GM18517 (cell line): Measurements from ENCODE around the gene CLUH.

Source experiments
- ATAC-seq: cut with Tn5 transposase; IDR thresholded peaks from one replicate; pipeline ENCODE4 v1.9.1; 2021; ENCODE audit warnings: mild to moderate bottlenecking, moderate library complexity; ENCODE audit not compliant: unreplicated experiment

The CLUH gene

DNA sequence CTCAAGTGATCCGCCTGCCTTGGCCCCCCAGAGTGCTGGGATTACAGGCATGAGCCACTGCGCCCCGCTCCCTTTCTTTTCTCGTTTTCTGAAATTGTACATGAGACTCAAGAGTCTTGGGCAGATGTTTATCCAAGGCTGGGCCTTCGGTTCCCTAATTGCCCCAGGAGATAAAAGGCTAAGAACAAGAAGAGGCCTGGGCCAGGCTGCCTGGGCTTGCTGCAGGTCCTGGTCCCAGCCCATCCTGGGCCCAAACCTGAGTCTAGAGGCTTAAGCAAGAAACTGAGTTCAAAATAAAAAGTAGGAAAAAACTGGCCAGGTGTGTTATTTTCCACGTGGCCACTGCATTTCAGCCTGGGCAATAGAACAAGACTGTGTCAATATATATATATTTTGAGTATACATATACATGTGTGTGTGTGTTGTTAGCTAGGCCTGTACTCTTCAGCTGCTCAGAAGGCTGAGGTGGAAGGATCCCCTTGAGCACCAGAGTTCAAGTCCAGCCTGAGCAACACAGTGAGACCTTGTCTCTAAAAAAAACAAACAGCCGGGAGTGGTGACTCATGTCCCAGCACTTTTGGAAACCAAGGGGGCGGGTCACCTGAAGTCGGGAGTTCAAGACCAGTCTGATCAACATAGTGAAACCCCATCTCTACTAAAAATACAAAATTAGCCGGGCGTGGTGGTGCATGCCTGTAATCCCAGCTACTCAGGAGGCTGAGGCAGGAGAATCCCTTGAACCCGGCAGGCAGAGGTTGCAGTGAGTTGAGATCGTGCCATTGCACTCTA, 6.8 kb upstream of the CLUH start:
- ATAC-seq: no peak

DNA sequence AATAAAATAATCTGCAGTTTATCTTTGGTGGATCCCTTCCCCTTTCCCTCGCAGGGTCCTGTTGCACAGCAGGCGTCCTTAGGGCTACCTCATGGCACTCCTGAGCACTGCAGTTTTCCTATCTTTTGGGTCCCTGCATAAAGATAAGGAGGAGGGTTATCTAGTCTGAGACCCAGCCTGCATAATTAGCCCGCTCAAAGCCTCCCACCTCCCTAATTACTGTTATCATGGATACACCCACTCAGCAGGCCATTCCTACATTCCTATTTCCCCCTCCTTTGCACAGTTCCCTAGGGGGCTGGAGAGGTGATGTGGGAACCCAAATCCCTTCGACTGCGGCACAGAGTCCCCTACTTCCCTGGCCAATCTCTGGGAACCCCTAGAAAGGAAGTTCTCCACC, 5.1 kb upstream of the CLUH start:
- no peak for ATAC-seq

DNA sequence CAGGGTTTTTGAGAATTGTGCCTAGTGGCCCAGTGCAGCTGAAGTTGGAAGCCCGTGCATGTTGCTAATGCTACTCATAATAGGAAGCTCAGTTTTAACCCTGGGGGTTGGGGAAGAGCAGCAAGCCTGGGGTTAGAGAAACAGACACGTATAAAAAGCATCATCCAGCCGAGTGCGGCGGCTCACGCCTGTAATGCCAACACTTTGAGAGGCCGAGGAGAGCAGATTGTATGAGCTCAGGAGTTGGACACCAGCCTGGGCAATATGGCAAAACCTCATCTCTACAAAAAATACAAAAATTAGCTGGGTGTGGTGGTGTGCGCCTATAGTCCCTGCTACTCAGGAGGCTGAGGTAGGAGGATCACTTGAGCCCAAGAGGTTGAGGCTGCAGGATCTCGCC, 2.3 kb upstream of the CLUH start:
- ATAC-seq: no peak

DNA sequence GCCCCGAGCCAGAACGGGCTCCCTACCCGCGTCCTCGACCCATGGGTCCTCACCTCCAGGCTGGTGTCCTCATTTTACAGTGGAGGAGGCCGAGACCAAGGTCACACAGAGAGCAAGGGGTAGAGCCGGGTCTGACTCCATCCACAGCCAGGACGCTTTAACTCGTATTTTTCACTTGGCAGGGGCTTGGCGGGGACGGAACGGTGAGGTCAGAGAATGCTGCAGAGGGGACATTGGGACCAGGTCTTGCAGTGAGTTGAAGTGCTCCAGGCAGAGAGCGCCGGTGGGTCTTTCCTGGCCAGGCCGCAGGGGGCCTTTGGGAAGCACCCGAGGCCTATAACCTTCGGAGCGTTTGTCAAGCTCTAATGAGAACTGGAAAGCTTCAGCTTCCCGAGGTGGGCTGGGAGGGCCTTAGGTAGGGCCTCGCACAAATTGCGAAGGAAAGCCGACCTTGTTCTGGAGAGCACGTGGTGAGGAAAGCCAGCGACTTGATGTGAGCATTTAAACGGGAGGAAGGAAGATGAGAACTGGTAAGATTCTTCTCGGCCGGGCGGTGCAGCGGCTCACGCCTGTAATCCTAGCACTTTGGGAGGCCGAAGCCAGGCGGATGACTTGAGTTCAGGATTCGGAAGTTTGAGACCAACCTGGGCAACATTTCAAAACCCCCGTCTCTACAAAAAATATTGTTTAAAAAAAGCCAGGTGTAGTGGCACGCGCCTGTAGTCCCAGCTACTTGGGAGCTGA, 908 bp upstream of the CLUH start:
- no peak for ATAC-seq

DNA sequence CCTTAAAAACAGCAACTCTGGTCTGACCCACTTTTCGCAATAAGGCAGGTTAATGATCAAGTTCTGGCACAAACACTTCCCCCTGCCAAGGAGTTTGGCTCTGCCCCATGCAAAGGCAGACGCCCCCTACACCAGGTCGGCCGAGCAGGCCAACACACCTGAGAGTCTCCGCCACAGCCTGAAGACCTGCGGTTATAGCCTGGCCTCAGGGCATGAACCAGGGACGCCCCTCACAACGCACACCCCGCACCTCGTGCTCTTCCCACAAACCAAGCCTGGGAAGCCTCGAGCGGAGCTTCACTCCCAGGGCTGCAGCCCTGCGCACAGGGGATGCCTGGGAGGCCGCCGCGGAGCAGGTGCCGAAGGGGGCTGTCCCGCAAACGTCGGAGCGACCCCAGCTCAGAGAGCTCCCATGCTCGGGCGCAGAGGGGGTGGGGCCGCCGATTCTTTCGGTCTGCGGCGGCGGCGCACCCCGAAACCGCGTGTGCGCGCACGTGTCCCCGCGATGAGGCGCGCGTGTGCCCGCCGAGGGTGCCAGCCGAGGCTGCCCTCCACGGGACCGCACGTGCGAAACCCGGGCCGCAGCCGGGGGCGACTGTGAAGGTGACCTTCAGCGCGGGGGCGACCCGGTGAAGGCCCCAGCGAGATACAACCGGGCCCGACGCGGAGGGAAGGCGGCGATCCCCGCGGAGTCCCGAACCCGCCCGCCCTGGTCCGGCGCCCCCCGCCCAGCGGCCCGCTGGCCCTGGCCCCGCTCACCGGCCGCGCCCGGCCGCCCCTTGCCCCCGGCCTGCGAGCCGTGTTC, 559 bp downstream of the CLUH start:
- peak; percentile 18 for ATAC-seq

DNA sequence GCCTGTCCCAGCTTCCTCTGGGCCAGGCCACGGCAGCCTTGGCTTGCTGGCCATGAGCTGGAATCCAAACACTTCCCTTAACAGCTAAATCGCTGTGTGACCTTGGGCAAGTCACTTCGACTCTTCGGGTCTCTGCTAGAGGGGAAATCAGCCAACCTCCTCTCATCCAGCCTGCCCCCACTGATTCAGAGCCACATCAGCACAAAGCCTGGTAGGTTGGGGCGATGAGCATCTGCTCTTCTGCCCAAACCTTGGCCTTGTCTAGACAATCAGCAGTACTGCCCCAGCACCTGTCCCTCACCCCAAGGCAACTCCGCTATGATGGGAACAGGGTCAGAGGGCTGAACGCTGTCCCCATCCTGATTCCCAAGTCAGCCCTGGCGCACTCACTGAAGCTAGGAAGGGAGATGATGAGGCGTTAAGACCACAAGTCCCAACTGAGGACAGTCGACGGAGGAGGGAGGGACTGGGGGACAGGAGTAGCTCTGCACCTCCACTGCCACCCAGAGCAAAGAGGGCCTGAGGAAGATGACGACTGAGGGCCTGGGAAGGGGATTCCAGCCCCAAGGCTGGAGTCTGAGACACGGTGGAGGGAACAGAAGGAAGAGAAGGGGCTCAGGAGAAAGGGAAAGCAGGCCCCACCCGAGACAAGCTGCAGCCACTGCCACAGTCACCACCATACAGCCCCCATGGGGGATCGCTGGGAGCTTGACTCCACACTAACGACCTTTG, 1.3 kb downstream of the CLUH start:
- ATAC-seq: no peak

DNA sequence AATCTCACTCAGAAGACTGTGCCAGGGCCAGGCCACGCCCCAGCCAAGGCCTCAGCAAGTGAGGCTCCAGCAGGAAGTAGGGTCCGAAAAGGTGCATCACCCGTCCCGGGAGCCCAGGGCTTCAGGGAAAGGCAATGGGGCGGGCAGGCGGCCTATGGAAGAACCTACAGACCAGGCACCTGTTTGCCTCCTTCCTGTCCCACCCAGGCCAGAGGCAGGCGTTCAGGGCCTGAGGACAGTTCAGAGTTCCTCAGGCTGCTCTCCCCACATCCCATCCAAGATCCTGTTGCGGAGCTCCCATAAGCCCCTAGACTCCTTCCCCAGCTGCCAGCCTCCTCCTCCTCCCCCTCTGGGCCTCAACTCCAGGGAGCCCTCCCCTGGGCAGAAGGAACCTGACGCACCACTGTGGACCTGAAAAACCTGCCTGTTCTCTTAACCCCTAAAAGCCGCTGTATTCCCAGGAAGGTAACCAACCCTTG, 2.3 kb downstream of the CLUH start:
- ATAC-seq: no peak

DNA sequence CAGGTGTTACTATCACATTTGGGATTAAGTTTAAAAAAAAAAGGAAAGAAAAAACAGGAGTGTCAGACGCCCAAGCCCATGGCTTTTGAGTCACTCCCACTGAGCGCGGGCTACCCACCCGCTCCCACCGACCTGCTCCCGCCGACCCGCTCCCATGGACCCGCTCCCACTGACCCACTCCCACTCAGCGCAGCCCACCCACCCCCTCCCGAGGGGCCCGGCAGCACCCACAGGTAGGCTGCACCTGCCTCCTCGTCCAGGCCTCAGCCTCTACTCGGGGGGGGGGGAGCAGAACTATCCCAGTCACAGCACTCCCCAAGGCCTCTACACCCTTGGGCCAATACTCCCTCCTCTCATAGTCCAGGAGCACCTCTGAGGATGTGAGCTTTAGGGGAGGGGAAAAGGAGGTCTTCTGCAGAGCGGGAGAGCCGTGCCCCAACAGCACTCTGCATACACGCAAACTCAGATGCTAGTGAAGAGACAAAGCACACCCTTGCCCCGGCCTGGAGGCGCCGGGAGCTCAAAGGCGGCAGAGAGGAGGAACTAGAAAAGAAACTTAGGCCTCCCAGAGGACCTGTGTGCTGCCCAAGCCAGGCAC, 2.9 kb downstream of the CLUH start:
- ATAC-seq: no peak

DNA sequence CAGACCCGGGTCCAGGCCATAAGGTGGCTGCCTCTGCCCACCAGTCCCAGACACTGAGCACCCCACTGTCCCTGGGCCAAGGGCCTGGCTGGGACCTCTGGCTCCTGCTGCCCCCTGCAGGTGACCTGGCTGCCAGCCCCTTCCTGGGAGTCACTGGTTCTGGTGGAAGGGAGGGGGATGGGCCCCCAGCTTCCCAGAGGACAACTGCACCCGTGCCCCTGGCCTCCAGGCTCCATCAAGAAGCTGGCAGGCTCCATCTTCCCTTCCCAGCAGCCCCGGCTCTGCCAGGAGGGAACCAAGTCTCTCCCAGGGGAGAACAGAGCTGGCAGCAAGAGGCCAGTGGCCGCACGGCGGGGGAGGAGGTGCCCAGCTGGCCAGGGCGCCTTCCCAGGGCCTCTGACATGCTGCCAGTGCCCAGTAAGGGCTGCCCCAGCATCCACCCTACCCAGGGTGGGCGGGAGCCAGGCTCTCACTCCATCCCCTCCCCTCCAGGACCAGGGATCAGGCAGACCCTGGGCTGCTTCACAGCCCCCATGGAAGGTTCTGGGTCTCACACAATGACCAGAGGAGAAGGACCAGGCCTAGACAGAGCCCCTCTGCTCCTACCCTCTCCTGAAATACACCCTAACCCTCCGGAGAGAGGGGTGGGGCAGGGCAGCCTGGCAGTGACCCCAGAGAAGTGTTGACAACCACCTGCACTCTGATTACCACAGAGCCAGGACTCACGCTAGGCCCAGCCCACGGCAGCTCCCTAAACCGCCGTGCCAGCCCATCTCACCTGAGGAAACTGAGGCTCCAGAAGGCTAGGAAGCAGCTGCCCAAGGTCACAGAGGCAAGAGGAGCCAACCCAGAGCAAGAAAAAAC, 3.6 kb downstream of the CLUH start:
- ATAC-seq: no peak

DNA sequence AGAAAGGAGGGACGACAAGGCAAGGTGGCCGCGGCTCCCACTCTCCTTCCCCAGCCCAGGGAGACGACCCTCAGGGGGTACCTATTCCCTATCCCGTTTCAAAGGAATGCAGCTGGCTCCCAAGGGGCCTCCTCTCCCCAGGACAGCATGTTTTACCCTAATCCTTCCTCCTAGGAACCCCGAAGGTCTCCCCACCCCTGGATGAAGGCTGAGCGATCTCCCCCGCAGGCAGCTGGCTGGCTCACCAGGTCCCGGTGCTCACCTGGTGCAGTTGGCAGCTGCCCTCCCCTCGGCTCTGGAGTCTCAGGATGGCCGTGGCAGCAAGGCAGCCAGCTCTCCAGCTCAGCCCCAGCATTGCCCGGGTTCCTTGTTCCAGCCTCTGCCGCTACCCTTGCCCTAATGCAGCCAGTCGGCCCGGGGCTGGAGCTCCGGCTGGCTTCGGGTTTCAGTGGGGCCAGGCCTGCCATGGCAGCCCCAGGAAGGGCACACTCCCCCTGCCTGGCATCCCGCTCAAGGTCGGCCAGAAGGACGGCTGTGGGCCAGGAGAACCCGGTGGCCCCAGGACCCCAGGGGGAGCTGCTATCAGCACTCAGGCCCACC, 4.6 kb downstream of the CLUH start:
- ATAC-seq: no peak

DNA sequence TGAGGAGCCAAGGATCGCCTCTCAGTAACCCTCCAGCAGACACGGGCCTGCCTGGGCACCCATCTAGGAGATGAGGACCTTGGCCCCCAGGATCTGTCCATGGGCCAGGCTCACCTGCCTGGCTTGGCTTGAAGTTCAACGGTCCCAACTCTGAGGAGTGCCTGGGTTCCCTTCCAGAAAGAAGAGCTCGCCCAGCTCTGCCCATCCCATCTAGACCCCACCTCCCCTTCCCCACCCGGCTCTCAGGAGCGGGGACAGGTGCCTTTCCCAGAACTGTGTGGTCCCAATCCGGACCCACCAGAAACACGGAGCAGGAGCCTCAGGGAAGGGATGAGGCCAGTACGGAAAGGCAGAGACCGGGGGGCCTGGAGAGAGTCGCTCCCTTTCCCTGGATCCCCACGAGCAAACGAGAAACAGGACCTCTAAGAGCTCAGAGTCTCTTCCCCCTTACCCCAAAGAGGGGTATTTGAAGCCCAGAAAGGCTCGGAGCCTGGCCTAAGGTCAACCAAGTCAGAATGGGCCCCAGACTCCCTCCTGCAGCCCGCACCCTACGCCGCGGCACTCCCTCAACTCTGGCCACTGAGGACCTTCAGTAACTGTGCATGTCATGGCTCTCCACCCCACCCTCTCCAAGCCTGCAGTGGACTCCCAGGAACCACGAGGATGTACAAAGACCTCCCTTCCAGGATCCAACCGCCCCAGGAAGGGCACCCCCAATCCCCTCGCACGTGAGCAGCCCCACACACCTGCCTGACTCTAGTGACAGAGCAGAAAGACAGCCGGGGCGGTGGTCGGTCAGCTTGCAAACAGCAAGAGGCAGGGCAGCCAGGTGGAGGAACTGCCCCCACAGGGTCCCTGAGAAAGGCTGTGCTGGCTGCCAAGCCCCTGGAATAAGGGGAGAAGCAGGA, 5.4 kb downstream of the CLUH start:
- no peak for ATAC-seq

DNA sequence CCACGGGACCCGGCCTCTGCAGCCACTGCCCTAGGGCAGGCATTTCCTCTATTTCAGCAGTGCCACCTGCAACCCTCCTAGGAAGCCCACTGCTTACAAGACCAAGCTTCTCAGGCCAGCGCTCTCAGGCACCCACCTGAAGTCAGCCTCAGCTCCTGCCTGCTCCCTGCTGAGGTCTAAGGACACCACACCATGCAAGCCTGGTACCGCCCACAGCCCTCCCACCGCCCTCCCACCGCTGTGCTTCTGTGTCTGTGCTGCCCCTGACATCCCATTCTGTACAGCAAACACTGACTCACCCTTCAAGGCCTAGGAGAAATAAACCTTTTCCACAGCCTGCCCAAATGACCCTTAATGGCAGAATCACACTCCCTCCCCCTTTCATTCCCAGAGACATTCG, 6.3 kb downstream of the CLUH start:
- ATAC-seq: no peak

DNA sequence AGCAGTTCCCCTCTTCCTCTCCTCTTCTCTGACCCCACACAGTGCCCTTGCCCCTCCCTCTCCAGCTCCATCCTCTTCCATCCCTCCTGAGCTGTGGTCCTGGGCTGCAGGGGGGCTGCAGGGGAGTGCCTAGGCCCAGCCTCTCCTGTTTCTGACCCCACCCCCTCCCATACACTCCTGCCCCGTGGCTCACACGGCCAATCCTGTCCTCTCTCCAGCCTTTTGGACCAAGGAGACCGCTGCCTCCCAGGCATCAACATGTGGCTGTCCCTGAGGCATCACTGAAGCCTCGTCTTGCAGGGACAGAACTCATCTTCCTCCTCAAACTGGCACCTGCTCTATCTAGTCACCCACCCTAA, 6.7 kb downstream of the CLUH start:
- no peak for ATAC-seq

DNA sequence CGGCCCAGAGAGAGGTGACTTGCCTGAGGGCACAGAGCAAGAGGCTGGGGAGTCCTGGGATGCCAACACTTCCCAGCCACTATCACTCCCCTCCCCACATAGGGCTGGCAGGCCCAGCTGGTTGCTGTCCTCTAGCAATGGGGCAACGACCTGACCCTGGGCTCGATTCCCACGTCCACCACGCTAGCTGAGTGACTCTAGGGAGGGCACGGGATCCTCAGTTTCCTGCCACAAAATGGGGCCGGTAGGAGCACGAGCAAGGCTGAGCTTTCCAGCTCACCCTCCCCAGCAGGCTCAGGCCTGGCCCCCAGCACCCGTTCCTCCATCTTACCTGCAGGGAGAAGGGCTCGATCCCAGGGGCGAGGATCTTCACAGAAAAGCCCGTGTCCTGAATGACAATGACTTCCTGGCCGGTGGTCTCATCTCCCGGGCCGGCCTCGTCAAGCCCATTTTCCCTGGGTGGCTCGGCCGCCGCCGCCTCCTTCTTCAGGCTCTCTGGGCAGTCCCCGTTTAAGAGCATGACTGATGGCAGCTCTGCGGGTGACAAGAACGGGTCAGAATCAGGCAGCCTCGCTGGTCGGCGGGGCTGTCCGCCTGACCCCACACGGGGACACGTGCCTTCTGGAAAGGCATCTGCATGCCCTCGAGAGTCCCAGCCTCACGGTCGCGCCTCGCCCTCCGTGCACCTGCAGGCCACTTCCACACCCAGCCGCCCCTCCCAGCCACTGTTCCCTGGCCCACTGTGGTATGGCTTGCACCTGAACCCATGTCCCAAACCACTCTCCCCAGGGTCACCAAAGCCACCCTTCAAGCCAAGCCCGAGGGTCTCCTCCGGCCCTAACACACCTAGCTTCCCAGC, 7.3 kb downstream of the CLUH start:
- ATAC-seq: no peak

DNA sequence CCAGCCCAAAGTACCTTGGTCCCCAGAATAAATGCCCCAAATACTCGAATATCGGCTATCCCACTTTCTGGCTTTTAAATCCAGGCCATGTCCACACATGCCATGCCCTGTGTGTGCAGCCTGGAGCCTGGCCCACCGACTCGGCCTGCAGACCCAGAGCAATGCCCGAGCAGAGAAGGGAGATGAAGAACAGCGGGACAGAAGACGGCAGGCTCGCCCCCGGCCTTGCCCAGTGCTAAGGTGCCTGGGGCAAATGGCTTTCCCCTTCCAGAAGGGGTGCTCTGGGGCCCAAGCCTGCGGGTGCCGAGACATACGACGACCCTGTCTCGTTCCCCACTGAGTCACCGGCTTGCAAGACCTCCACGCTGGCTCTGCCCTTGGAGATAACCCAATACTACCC, 8.0 kb downstream of the CLUH start:
- no peak for ATAC-seq

DNA sequence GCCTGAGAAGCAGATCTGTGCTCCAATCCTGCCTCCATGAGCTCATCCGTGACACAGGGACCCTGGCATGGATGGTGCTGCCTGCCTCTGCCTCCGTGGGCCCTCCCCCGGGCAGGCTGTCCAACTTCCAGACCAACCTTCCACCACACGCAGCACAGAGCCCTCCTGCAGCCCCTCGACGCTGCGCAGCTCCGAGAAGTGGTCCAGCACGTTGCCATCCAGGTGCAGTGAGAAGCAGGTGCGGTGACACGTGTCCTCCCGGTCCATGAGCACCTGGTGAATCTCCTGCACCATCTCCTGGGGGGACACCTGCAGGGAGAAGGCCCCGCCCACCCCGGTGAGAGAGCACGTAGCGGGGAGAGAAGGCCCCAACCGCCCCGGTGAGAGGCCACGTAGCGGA, 8.4 kb downstream of the CLUH start:
- no peak for ATAC-seq

DNA sequence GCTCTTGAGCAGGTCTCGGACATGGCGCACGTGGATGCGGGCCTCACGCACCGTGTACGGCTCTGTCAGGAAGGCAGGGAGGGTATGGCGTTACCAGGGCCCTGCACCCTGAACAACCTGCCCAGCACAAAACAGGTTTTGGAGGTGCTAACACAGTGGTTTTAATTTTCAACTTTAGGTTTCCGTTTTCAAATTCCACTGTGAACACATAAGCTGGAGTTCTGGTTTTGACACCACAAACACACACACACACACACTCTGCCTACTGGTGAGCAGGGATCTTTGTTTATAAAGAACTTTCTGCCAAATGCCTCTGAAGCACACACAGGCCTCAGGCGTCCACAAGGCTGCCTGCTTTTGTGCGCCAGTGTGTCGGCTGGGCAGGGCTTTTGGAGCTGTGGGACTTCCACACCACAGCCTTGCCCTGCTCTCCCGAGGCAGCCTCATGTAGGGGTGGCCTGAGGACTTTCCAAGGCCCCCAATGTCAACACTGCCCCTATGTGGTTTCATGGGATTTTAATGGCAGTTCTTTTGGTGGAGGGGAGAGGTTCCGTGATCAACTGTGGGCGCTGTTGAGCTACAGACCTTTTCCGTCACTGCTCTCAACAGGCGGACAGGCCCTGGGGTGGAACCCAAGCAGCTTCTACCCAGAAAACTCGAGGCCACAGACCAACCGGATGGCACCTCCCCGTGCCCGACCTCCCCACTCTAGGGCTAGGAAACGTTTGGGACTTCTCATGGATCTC, 9.4 kb downstream of the CLUH start:
- no peak for ATAC-seq
